Neural progenitor cell (in vitro differentiated cells): ENCODE measurements around the gene CLIC4. TPM values are rescaled to one million over a fixed set of nuclear protein-coding genes. Genes with fewer than 3 reads are reported as not detected.

Experiments used
- DNase-seq: peaks from one replicate; pipeline ENCODE4 v3.0.0-alpha.2; 2016; ENCODE audit warnings: low spot score
- H2AFZ ChIP-seq: fragments of 200-600 bp; sonication (generic); replicated peaks from 2 replicates; pipeline ENCODE4 v1.6.1; 2016; ENCODE audit warnings: antibody characterized with exemption
- H3F3A ChIP-seq: fragments of 200-600 bp; sonication (generic); 2 replicates; pipeline ENCODE4 v1.6.1; 2016; ENCODE audit warnings: antibody characterized with exemption, low read depth
- H3K27ac ChIP-seq: fragments of 200-600 bp; sonication (generic); 2 replicates; pipeline ENCODE4 v1.5.1; 2016; ENCODE audit warnings: mild to moderate bottlenecking
- H3K27me3 ChIP-seq: fragments of 200-600 bp; sonication (generic); 2 replicates; pipeline ENCODE4 v1.6.1; 2016; ENCODE audit warnings: mild to moderate bottlenecking, moderate library complexity
- H3K36me3 ChIP-seq: fragments of 200-600 bp; sonication (generic); 2 replicates; pipeline ENCODE4 v1.5.1; 2016
- H3K4me1 ChIP-seq: fragments of 200-600 bp; sonication (generic); 2 replicates; pipeline ENCODE4 v1.6.1; 2016; ENCODE audit warnings: mixed run types
- H3K4me2 ChIP-seq: fragments of 200-600 bp; sonication (generic); 2 replicates; pipeline ENCODE4 v1.6.1; 2016
- H3K4me3 ChIP-seq: fragments of 200-600 bp; sonication (generic); 2 replicates; pipeline ENCODE4 v1.5.1; 2016
- H3K79me2 ChIP-seq: fragments of 200-600 bp; sonication (generic); 2 replicates; pipeline ENCODE4 v1.6.1; 2016; ENCODE audit warnings: low read depth
- H3K9ac ChIP-seq: fragments of 200-600 bp; sonication (generic); 2 replicates; pipeline ENCODE4 v1.6.1; 2016
- H3K9me3 ChIP-seq: fragments of 200-600 bp; sonication (generic); 2 replicates; pipeline ENCODE4 v1.5.1; 2016; ENCODE audit warnings: low read depth
- H4K20me1 ChIP-seq: fragments of 200-600 bp; sonication (generic); 2 replicates; pipeline ENCODE4 v1.6.1; 2016; ENCODE audit warnings: low read depth
- H3K27ac Mint-ChIP-seq: 3 replicates; pipeline ENCODE4 v1.8.0; 2021; ENCODE audit warnings: mixed read lengths
- H3K27me3 Mint-ChIP-seq: 2 replicates; pipeline ENCODE4 v1.8.0; 2022; ENCODE audit warnings: low read depth, mild to moderate bottlenecking, inconsistent platforms, moderate library complexity, mixed read lengths; ENCODE audit not compliant: insufficient read depth
- H3K36me3 Mint-ChIP-seq: 3 replicates; pipeline ENCODE4 v1.8.0; 2021; ENCODE audit warnings: mixed read lengths
- H3K4me1 Mint-ChIP-seq: 3 replicates; pipeline ENCODE4 v1.8.0; 2021; ENCODE audit warnings: mixed read lengths
- H3K4me3 Mint-ChIP-seq: 3 replicates; pipeline ENCODE4 v1.8.0; 2021; ENCODE audit warnings: mild to moderate bottlenecking, moderate library complexity, mixed read lengths
- H3K9me3 Mint-ChIP-seq: 3 replicates; pipeline ENCODE4 v1.8.0; 2020; ENCODE audit warnings: mixed read lengths
- CTCF ChIP-seq: fragments of 200-600 bp; sonication (generic); IDR thresholded peaks from 2 replicates; pipeline ENCODE4 v1.5.1; 2017; ENCODE audit warnings: antibody characterized with exemption, mild to moderate bottlenecking
- EZH2 ChIP-seq: fragments of 200-600 bp; sonication (generic); IDR thresholded peaks from 2 replicates; pipeline ENCODE4 v1.6.1; 2017; ENCODE audit warnings: antibody characterized with exemption, mild to moderate bottlenecking, moderate library complexity
- EZH2phosphoT487 ChIP-seq: fragments of 200-600 bp; sonication (generic); IDR thresholded peaks from 2 replicates; pipeline ENCODE4 v1.6.1; 2017; ENCODE audit warnings: antibody characterized with exemption
- total RNA-seq: library from RNA; depleted of rRNA; stranded (reverse); fragments of >200 nt; gene quantifications from 2 replicates; pipeline ENCODE4 v1.2.3, GENCODE V29; 2015; ENCODE audit warnings: low replicate concordance

Gene CLIC4
- total RNA-seq, 1 donor from 2014 or later = 263 TPM

GRCh38 chr1:24735156-24735508 is 10.1 kb upstream of the CLIC4 start:
- H3K79me2 ChIP-seq = no peaks in the 10 kb centered on the region
- no peaks in the 10 kb centered on the region for H3K36me3 ChIP-seq
- H4K20me1 ChIP-seq = no peaks in the 10 kb centered on the region
- H2AFZ ChIP-seq = no peak overlapping the region
- H3K4me1 Mint-ChIP-seq = peaks cover 32% of the 10 kb centered on the region
- TF ChIP-seq CTCF (no peak), EZH2phosphoT487 (no peak), EZH2 (no peak)
- H3K4me1 ChIP-seq = peaks cover 26% of the 10 kb centered on the region
- peak overlapping the region; percentile 81 for H3K27ac Mint-ChIP-seq
- peaks cover 5% of the 10 kb centered on the region for H3K27me3 Mint-ChIP-seq
- peaks cover 37% of the 10 kb centered on the region for H3F3A ChIP-seq
- no peak overlapping the region for H3K4me3 ChIP-seq
- no peaks in the 10 kb centered on the region for H3K36me3 Mint-ChIP-seq
- H3K9me3 Mint-ChIP-seq = no peaks in the 10 kb centered on the region
- peak; percentile 54 for DNase-seq
- no peak overlapping the region for H3K9ac ChIP-seq
- H3K4me3 Mint-ChIP-seq = peak overlapping the region; percentile 16
- H3K4me2 ChIP-seq = peak overlapping the region; percentile 58
- H3K27ac ChIP-seq = no peak overlapping the region
- no peaks in the 10 kb centered on the region for H3K9me3 ChIP-seq
- H3K27me3 ChIP-seq = no peaks in the 10 kb centered on the region

- Histone ChIP-seq H3F3A (peaks cover 33% of the 10 kb centered on the region), H3K27me3 (no peaks in the 10 kb centered on the region), H3K36me3 (no peaks in the 10 kb centered on the region), H2AFZ (no peak overlapping the region), H3K9me3 (no peaks in the 10 kb centered on the region), H4K20me1 (no peaks in the 10 kb centered on the region), H3K4me1 (peaks cover 26% of the 10 kb centered on the region), H3K4me3 (no peak overlapping the region), H3K9ac (no peak overlapping the region), H3K4me2 (peak overlapping the region; percentile 58), H3K79me2 (no peaks in the 10 kb centered on the region), H3K27ac (no peak overlapping the region)
- peak; percentile 61 for DNase-seq
- Mint-ChIP-seq H3K4me3 (peak overlapping the region; percentile 16), H3K9me3 (no peaks in the 10 kb centered on the region), H3K27ac (peak overlapping the region; percentile 90), H3K4me1 (peaks cover 27% of the 10 kb centered on the region), H3K36me3 (no peaks in the 10 kb centered on the region), H3K27me3 (peaks cover 5% of the 10 kb centered on the region)
- no peak for TF ChIP-seq EZH2phosphoT487
- no peak for TF ChIP-seq EZH2
- no peak for TF ChIP-seq CTCF
Measured at GRCh38 chr1:24735509-24736375, 9.5 kb upstream of the CLIC4 start.

- Mint-ChIP-seq H3K27me3 (peaks cover 3% of the 10 kb centered on the region), H3K27ac (no peak overlapping the region), H3K4me3 (no peak overlapping the region), H3K36me3 (no peaks in the 10 kb centered on the region), H3K4me1 (peaks cover 28% of the 10 kb centered on the region), H3K9me3 (no peaks in the 10 kb centered on the region)
- Histone ChIP-seq H3K4me2 (no peak overlapping the region), H3K27ac (no peak overlapping the region), H2AFZ (no peak overlapping the region), H3K4me3 (no peak overlapping the region), H3K9me3 (no peaks in the 10 kb centered on the region), H3K36me3 (no peaks in the 10 kb centered on the region), H3K9ac (no peak overlapping the region), H4K20me1 (no peaks in the 10 kb centered on the region), H3K27me3 (no peaks in the 10 kb centered on the region), H3K79me2 (no peaks in the 10 kb centered on the region), H3F3A (peaks cover 27% of the 10 kb centered on the region), H3K4me1 (peaks cover 26% of the 10 kb centered on the region)
- TF ChIP-seq EZH2phosphoT487 (no peak), CTCF (no peak), EZH2 (no peak)
- no peak for DNase-seq
Measured at GRCh38 chr1:24737368-24738117, 7.7 kb upstream of the CLIC4 start.
